ENCODE results near the gene LRRC8A. TPM values are rescaled to one million over a fixed set of nuclear protein-coding genes. Genes with fewer than 3 reads are reported as not detected.

LRRC8A gene
- total and polyA plus RNA-seq, 2 of the 13 experiments (the other 11 are each of a cell fraction or from before 2014, with no cell fraction given), result 16.1 to 40.6 TPM

GRCh38 chr9:128905964-128906363 is 24.0 kb downstream of the LRRC8A start (continued):
- peak; percentile 16; the same call in 1 of the 2 replicates for TF ChIP-seq ETV5 (CRISPR knock-in tag; IDR thresholded peaks at IDR 0.05; ENCODE audit: borderline replicate concordance)
- TF ChIP-seq SAP130 (CRISPR knock-in tag; IDR thresholded peaks at IDR 0.05; ENCODE audit: low read depth), result peak; percentile 65
- TF ChIP-seq, protein P1, sequence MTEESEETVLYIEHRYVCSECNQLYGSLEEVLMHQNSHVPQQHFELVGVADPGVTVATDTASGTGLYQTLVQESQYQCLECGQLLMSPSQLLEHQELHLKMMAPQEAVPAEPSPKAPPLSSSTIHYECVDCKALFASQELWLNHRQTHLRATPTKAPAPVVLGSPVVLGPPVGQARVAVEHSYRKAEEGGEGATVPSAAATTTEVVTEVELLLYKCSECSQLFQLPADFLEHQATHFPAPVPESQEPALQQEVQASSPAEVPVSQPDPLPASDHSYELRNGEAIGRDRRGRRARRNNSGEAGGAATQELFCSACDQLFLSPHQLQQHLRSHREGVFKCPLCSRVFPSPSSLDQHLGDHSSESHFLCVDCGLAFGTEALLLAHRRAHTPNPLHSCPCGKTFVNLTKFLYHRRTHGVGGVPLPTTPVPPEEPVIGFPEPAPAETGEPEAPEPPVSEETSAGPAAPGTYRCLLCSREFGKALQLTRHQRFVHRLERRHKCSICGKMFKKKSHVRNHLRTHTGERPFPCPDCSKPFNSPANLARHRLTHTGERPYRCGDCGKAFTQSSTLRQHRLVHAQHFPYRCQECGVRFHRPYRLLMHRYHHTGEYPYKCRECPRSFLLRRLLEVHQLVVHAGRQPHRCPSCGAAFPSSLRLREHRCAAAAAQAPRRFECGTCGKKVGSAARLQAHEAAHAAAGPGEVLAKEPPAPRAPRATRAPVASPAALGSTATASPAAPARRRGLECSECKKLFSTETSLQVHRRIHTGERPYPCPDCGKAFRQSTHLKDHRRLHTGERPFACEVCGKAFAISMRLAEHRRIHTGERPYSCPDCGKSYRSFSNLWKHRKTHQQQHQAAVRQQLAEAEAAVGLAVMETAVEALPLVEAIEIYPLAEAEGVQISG (CRISPR knock-in tag; IDR thresholded peaks at IDR 0.05), result peak; percentile 15; the same call in 1 of the 2 replicates
- TF ChIP-seq, protein P2, sequence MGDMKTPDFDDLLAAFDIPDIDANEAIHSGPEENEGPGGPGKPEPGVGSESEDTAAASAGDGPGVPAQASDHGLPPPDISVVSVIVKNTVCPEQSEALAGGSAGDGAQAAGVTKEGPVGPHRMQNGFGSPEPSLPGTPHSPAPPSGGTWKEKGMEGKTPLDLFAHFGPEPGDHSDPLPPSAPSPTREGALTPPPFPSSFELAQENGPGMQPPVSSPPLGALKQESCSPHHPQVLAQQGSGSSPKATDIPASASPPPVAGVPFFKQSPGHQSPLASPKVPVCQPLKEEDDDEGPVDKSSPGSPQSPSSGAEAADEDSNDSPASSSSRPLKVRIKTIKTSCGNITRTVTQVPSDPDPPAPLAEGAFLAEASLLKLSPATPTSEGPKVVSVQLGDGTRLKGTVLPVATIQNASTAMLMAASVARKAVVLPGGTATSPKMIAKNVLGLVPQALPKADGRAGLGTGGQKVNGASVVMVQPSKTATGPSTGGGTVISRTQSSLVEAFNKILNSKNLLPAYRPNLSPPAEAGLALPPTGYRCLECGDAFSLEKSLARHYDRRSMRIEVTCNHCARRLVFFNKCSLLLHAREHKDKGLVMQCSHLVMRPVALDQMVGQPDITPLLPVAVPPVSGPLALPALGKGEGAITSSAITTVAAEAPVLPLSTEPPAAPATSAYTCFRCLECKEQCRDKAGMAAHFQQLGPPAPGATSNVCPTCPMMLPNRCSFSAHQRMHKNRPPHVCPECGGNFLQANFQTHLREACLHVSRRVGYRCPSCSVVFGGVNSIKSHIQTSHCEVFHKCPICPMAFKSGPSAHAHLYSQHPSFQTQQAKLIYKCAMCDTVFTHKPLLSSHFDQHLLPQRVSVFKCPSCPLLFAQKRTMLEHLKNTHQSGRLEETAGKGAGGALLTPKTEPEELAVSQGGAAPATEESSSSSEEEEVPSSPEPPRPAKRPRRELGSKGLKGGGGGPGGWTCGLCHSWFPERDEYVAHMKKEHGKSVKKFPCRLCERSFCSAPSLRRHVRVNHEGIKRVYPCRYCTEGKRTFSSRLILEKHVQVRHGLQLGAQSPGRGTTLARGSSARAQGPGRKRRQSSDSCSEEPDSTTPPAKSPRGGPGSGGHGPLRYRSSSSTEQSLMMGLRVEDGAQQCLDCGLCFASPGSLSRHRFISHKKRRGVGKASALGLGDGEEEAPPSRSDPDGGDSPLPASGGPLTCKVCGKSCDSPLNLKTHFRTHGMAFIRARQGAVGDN (CRISPR knock-in tag; IDR thresholded peaks at IDR 0.05), result peak; percentile 15; the same call in 1 of the 2 replicates
- no peak for TF ChIP-seq ZHX2 (IDR thresholded peaks at IDR 0.05; ENCODE audit: low read depth)
- no peak for TF ChIP-seq ZHX2 (CRISPR knock-in tag; IDR thresholded peaks at IDR 0.05; ENCODE audit: borderline replicate concordance)
- TF ChIP-seq ZMYM3 (CRISPR knock-in tag; IDR thresholded peaks at IDR 0.05), result 0 out of 2 replicates have a peak, but pooled peaks have one; percentile 11
- TF ChIP-seq SALL1 (CRISPR knock-in tag; IDR thresholded peaks at IDR 0.05), result peak; percentile 62; the same call in 1 of the 2 replicates
